ENCODE data around the gene RASSF8. TPM values are rescaled to one million over a fixed set of nuclear protein-coding genes. Genes with fewer than 3 reads are reported as not detected.

Gene RASSF8
- total RNA-seq, 3 donors from 2014 or later: 42.6 to 52.1 (median 47.5) TPM

- intact Hi-C loops (cut with DNase I; ENCODE audit: low total_unique reads): no loop called here
- H3K4me3 ChIP-seq: peak overlapping the region; percentile 75 to 92 (median 83)
Measured at GRCh38 chr12:25960143-25960542, 1.7 kb downstream of the RASSF8 start.

DNA sequence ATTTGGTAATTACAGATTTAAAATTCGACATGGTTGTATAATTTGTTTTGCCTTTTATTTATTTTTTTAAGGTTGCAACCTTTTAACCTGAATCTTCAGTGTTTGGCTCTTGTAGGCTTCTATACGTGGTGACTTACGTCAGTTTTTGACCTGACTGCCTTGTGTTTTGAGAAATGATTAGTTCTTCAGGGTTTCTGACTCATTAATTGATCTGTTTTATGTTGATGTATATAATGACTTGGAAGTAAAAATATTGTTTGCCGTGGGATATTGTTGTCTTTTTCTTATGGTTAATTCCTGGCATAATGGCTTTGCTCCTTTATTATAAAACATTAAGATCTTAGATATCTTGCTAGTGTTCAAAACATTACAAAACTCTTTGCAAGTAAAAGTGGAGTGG is 2.5 kb downstream of the RASSF8 start:
- H3K27ac ChIP-seq: no peak overlapping the region
- no peaks in the 10 kb centered on the region for H3K9me3 ChIP-seq
- no peaks in the 10 kb centered on the region for H3K4me1 ChIP-seq
- TF ChIP-seq POLR2A (IDR thresholded peaks at IDR 0.05): no peak
- no peak for TF ChIP-seq POLR2AphosphoS5 (IDR thresholded peaks at IDR 0.05)
- TF ChIP-seq CTCF (IDR thresholded peaks at IDR 0.05): no peak
- DNase-seq (ENCODE audit: low spot score in 2 of 2): no peak
- intact Hi-C loops (cut with DNase I; ENCODE audit: low total_unique reads): no loop called here
- no peaks in the 10 kb centered on the region for H3K36me3 ChIP-seq
- H3K4me3 ChIP-seq: no peak overlapping the region
- no peaks in the 10 kb centered on the region for H3K27me3 ChIP-seq

More at GRCh38 chr12:25960143-25960542, 1.7 kb downstream of the RASSF8 start:
- DNase-seq (ENCODE audit: low spot score in 2 of 2): no peak
- no peak for TF ChIP-seq POLR2A (IDR thresholded peaks at IDR 0.05)
- no peak for TF ChIP-seq CTCF (IDR thresholded peaks at IDR 0.05)
- Histone ChIP-seq H3K9me3 (no peaks in the 10 kb centered on the region), H3K4me1 (no peaks in the 10 kb centered on the region), H3K27ac (peak overlapping the region; percentile 89 to 98), H3K36me3 (no peaks in the 10 kb centered on the region), H3K27me3 (no peaks in the 10 kb centered on the region)

- Histone ChIP-seq H3K4me3 (no peak overlapping the region), H3K4me1 (no peaks in the 10 kb centered on the region), H3K9me3 (no peaks in the 10 kb centered on the region), H3K36me3 (no peaks in the 10 kb centered on the region), H3K27me3 (no peaks in the 10 kb centered on the region), H3K27ac (peak overlapping the region in 1 of 2 donors; percentile 43)
- intact Hi-C loops (cut with DNase I; ENCODE audit: low total_unique reads): no loop called here
- DNase-seq (ENCODE audit: low spot score in 2 of 2): no peak
- TF ChIP-seq CTCF (IDR thresholded peaks at IDR 0.05): no peak
- TF ChIP-seq POLR2AphosphoS5 (IDR thresholded peaks at IDR 0.05): peak in 1 of 3 donors; percentile 24
- no peak for TF ChIP-seq POLR2A (IDR thresholded peaks at IDR 0.05)
Measured at GRCh38 chr12:25962932-25963525, 4.5 kb downstream of the RASSF8 start.

GRCh38 chr12:25965682-25966081 is 7.2 kb downstream of the RASSF8 start:
- H3K9me3 ChIP-seq: no peaks in the 10 kb centered on the region
- intact Hi-C loops (cut with DNase I; ENCODE audit: low total_unique reads): no loop called here
- no peak for DNase-seq (ENCODE audit: low spot score in 2 of 2)
- H3K36me3 ChIP-seq: no peaks in the 10 kb centered on the region
- no peaks in the 10 kb centered on the region for H3K4me1 ChIP-seq
- TF ChIP-seq POLR2A (IDR thresholded peaks at IDR 0.05) (no peak), CTCF (IDR thresholded peaks at IDR 0.05) (no peak), POLR2AphosphoS5 (IDR thresholded peaks at IDR 0.05) (no peak)
- no peak overlapping the region for H3K27ac ChIP-seq
- H3K27me3 ChIP-seq: no peaks in the 10 kb centered on the region
- no peak overlapping the region for H3K4me3 ChIP-seq

GRCh38 chr12:25970082-25970481 is 11.6 kb downstream of the RASSF8 start:
- intact Hi-C loops (cut with DNase I; ENCODE audit: low total_unique reads): no loop called here
- no peaks in the 10 kb centered on the region for H3K4me1 ChIP-seq
- no peak for TF ChIP-seq POLR2AphosphoS5 (IDR thresholded peaks at IDR 0.05)
- TF ChIP-seq CTCF (IDR thresholded peaks at IDR 0.05): no peak
- no peak for TF ChIP-seq POLR2A (IDR thresholded peaks at IDR 0.05)

More at GRCh38 chr12:25970082-25970481, 11.6 kb downstream of the RASSF8 start:
- Histone ChIP-seq H3K36me3 (no peaks in the 10 kb centered on the region), H3K27me3 (no peaks in the 10 kb centered on the region), H3K9me3 (no peaks in the 10 kb centered on the region), H3K4me3 (no peak overlapping the region), H3K27ac (no peak overlapping the region)
- DNase-seq (ENCODE audit: low spot score in 2 of 2): no peak
